ENCODE data around the gene ZNF816. TPM values are rescaled to one million over a fixed set of nuclear protein-coding genes. Genes with fewer than 3 reads are reported as not detected.
"Not testable (repeated sequence)": the region's sequence is repeated elsewhere in the genome, so short reads cannot be mapped to it uniquely, and the experiment has no call there.

The ZNF816 gene
- total RNA-seq, 4 donors from 2014 or later = 6.0 to 150 (median 13.9) TPM

GRCh38 chr19:52944703-52945493 lies 17.8 kb downstream of the ZNF816 start:
- Histone ChIP-seq H3K4me1 (peaks cover 5 to 28% (median 12%) of the 10 kb centered on the region in 4 donors), H3K36me3 (peaks cover 0 to 20% (median 8%) of the 10 kb centered on the region in 4 donors), H3K9me3 (peaks cover 40 to 44% of the 10 kb centered on the region in 2 donors), H3K27ac (peak overlapping the region; percentile 30 to 71 (median 62))
- peak; percentile 36 for DNase-seq
- H3K4me3 ChIP-seq; H3K27me3 ChIP-seq; intact Hi-C loops (cut with DNase I; ENCODE audit: low total_unique reads): not testable (repeated sequence)
- in situ Hi-C loops (cut with MboI; ENCODE audit: low pct_ligation_motif_present in 1 of 4, low pct_unique_long_range_greater_than_20kb in 1 of 4, low sequenced_read_pairs in 3 of 4) = loop anchor here in 1 of 4 donors (5.0 kb wide), 1 partner anchor 88 kb away; the partner anchor contains the start of gene ZNF468
- 64% methylated on average over 14 to 17 of the region's 17 CpGs for WGBS, 2 donors (ENCODE audit: low coverage in 1 of 2)
- TF ChIP-seq POLR2AphosphoS5 (IDR thresholded peaks at IDR 0.05) = peak in 1 of 3 donors; percentile 21

GRCh38 chr19:52943884-52944643 lies 18.6 kb downstream of the ZNF816 start:
- 83 to 93% methylated on average over 15 to 17 of the region's 17 CpGs for WGBS, 2 donors (ENCODE audit: low coverage in 1 of 2)

GRCh38 chr19:52943134-52943883 lies 19.4 kb downstream of the ZNF816 start:
- in situ Hi-C loops (cut with MboI; ENCODE audit: low pct_ligation_motif_present in 1 of 4, low pct_unique_long_range_greater_than_20kb in 1 of 4, low sequenced_read_pairs in 3 of 4) (loop anchor here in 1 of 4 donors (5.0 kb wide), 1 partner anchor 86 kb away; the partner anchor contains the start of gene ZNF468), intact Hi-C loops (cut with DNase I; ENCODE audit: low total_unique reads) (no loop called here)
- Histone ChIP-seq H3K4me1 (peaks cover 5 to 43% (median 19%) of the 10 kb centered on the region in 4 donors), H3K36me3 (peaks cover 0 to 4% (median 2%) of the 10 kb centered on the region in 4 donors), H3K27me3 (no peaks in the 10 kb centered on the region), H3K4me3 (peak overlapping the region; percentile 43 to 98 (median 84)), H3K9me3 (peaks cover 24 to 28% of the 10 kb centered on the region in 2 donors), H3K27ac (peak overlapping the region; percentile 88 to 97 (median 94))
- WGBS, 2 donors (ENCODE audit: low coverage in 1 of 2) = 66 to 100% methylated on average over 2 to 29 of the region's 29 CpGs
- TF ChIP-seq EP300 (IDR thresholded peaks at IDR 0.05; ENCODE audit: low read depth) (no peak), CTCF (IDR thresholded peaks at IDR 0.05) (no peak)
- DNase-seq = no peak

More at GRCh38 chr19:52943884-52944643, 18.6 kb downstream of the ZNF816 start:
- DNase-seq = no peak
- peaks cover 0 to 11% (median 5%) of the 10 kb centered on the region in 4 donors for H3K36me3 ChIP-seq
- in situ Hi-C loops (cut with MboI; ENCODE audit: low pct_ligation_motif_present in 1 of 4, low pct_unique_long_range_greater_than_20kb in 1 of 4, low sequenced_read_pairs in 3 of 4) (loop anchor here in 1 of 4 donors (5.0 kb wide), 1 partner anchor 87 kb away; the partner anchor contains the start of gene ZNF468), intact Hi-C loops (cut with DNase I; ENCODE audit: low total_unique reads) (no loop called here)
- H3K4me3 ChIP-seq = no peak overlapping the region
- TF ChIP-seq POLR2AphosphoS5 (IDR thresholded peaks at IDR 0.05) (no peak), EP300 (IDR thresholded peaks at IDR 0.05; ENCODE audit: low read depth) (no peak), POLR2A (IDR thresholded peaks at IDR 0.05) (no peak), CTCF (IDR thresholded peaks at IDR 0.05) (no peak)
- H3K27me3 ChIP-seq = no peaks in the 10 kb centered on the region
- peaks cover 32 to 36% of the 10 kb centered on the region in 2 donors for H3K9me3 ChIP-seq
- H3K27ac ChIP-seq = peak overlapping the region in 3 of 4 donors; percentile 58 to 71 (median 66)
- H3K4me1 ChIP-seq = peaks cover 5 to 36% (median 16%) of the 10 kb centered on the region in 4 donors

GRCh38 chr19:52942386-52943133 lies 20.1 kb downstream of the ZNF816 start:
- 1% methylated on average over 37 of the region's 43 CpGs; no CpG with 5 or more reads in 1 of the 2 donors for WGBS, 2 donors (ENCODE audit: low coverage in 1 of 2)
- H3K4me3 ChIP-seq = peak overlapping the region; percentile 59 to 98 (median 84)
- H3K27ac ChIP-seq = peak overlapping the region; percentile 88 to 97 (median 94)
- no peaks in the 10 kb centered on the region for H3K27me3 ChIP-seq
- peaks cover 17 to 21% of the 10 kb centered on the region in 2 donors for H3K9me3 ChIP-seq
- H3K36me3 ChIP-seq = no peaks in the 10 kb centered on the region
- peaks cover 11 to 50% (median 23%) of the 10 kb centered on the region in 4 donors for H3K4me1 ChIP-seq
- intact Hi-C loops (cut with DNase I; ENCODE audit: low total_unique reads) = no loop called here
- DNase-seq = peak; percentile 98
- peak; percentile 92 to 99 (median 98) for TF ChIP-seq POLR2AphosphoS5 (IDR thresholded peaks at IDR 0.05)
- TF ChIP-seq POLR2A (IDR thresholded peaks at IDR 0.05) = peak; percentile 95
- no peak for TF ChIP-seq CTCF (IDR thresholded peaks at IDR 0.05)
- TF ChIP-seq EP300 (IDR thresholded peaks at IDR 0.05; ENCODE audit: low read depth) = no peak
- in situ Hi-C loops (cut with MboI; ENCODE audit: low pct_ligation_motif_present in 1 of 4, low pct_unique_long_range_greater_than_20kb in 1 of 4, low sequenced_read_pairs in 3 of 4) = loop anchor here in 1 of 4 donors (5.0 kb wide), 1 partner anchor 85 kb away; the partner anchor contains the start of gene ZNF468
